ENCODE results near the gene LATS2.

LATS2 gene

DNA sequence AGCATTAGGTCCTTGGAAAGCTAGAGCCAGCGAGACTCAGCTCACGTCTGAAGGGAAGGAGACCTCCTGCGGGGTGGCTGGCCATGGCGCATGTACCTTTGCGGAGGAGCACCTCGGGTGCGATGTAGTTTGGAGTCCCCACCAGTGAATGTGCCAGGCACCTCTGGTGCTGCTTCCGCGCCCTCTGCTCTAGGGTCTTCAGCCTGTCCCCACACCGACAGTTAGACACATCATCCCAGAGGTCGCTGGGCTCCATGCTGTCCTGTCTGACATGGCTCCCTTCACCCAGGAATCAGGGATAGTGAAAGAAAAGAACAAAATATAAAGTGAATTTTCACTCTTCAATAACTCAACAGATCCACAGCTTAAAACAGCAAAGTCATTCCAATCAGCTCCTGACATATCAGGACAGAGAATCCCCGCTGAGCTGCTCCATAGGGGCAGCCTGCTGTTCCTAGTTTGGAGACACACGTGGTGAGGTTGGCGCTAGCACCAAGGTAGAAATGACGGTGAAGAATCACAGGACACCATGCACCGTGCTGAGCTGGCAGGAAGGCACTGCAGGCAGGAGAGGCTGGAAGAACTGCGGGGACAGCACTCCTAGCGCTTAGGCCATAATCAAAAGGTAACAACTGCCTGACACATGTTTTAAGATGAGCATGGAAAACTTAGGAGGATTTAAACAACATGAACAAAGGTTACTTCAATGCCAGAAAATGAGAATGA lies 79.9 kb downstream of the LATS2 start:
- H3K9ac ChIP-seq (ENCODE audit: low read length), result no peak overlapping the region
- no peak for TF ChIP-seq EZH2phosphoT487 (IDR thresholded peaks at IDR 0.05; ENCODE audit: low read depth)
- TF ChIP-seq, protein P1, sequence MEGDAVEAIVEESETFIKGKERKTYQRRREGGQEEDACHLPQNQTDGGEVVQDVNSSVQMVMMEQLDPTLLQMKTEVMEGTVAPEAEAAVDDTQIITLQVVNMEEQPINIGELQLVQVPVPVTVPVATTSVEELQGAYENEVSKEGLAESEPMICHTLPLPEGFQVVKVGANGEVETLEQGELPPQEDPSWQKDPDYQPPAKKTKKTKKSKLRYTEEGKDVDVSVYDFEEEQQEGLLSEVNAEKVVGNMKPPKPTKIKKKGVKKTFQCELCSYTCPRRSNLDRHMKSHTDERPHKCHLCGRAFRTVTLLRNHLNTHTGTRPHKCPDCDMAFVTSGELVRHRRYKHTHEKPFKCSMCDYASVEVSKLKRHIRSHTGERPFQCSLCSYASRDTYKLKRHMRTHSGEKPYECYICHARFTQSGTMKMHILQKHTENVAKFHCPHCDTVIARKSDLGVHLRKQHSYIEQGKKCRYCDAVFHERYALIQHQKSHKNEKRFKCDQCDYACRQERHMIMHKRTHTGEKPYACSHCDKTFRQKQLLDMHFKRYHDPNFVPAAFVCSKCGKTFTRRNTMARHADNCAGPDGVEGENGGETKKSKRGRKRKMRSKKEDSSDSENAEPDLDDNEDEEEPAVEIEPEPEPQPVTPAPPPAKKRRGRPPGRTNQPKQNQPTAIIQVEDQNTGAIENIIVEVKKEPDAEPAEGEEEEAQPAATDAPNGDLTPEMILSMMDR (IDR thresholded peaks at IDR 0.05; ENCODE audit: low read depth, low read length), result no peak
- H3K4me3 ChIP-seq (ENCODE audit: low read length), result no peak overlapping the region
- no peak overlapping the region for H3K4me2 ChIP-seq (ENCODE audit: low read length)
- H3K27ac ChIP-seq (ENCODE audit: low read length), result no peak overlapping the region
- H3K27me3 ChIP-seq (ENCODE audit: low read depth, low read length), result no peaks in the 10 kb centered on the region
- H3K9me3 ChIP-seq (ENCODE audit: insufficient read depth, low read length), result no peaks in the 10 kb centered on the region
- no peaks in the 10 kb centered on the region for H3K36me3 ChIP-seq (replicated peaks; ENCODE audit: low read depth, low read length)
- H4K20me1 ChIP-seq (ENCODE audit: insufficient read depth, low read length), result no peaks in the 10 kb centered on the region
- no peaks in the 10 kb centered on the region for H3K4me1 ChIP-seq (ENCODE audit: low read length)
- H2AFZ ChIP-seq (ENCODE audit: low read depth, low read length), result no peak overlapping the region
- no peaks in the 10 kb centered on the region for H3K79me2 ChIP-seq (ENCODE audit: low read length)

DNA sequence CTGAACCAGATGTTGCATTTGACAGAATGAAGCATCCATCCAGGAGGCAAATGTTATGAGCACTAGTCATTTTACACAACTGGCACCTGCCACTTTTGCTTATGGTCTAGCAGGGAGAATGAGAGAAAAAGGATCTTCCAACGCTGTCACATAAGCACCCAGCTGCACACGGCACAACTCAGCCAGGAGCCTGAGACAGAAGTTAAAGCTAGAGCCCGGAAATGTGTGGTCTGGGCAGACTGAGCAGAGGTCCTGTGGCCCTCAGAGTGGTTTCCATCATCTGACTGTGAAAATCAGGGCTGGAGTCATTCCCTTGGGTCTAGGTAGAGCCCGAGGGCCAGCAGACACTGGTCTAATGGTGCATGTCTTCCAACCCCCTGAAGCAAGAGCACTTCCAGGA lies 80.5 kb downstream of the LATS2 start:
- H3K79me2 ChIP-seq (ENCODE audit: low read length), result no peaks in the 10 kb centered on the region
- TF ChIP-seq, protein P1 (IDR thresholded peaks at IDR 0.05; ENCODE audit: low read depth, low read length), result no peak
- no peak for TF ChIP-seq EZH2phosphoT487 (IDR thresholded peaks at IDR 0.05; ENCODE audit: low read depth)
- no peaks in the 10 kb centered on the region for H3K36me3 ChIP-seq (replicated peaks; ENCODE audit: low read depth, low read length)

DNA sequence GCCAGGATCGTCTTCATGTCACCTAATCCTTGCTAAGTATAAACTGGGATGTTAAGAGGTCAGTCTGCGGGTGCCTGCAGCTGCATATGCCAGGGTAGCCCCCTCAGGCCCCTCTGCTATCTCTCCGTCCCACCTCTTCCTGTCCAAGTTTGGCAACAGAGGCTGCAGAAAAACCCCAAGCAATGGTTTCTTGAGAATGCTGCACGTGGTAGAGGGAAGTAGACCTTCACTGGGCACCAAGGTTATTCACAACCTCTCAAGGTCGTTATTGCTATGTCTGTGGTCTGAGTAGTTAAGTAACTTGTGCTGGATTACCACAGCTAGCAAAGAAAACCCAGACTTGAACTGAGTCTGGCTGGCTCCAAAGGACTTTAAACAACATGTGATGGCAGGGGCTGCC lies 81.0 kb downstream of the LATS2 start:
- TF ChIP-seq, protein P1 (IDR thresholded peaks at IDR 0.05; ENCODE audit: low read depth, low read length), result no peak
- no peak for TF ChIP-seq EZH2phosphoT487 (IDR thresholded peaks at IDR 0.05; ENCODE audit: low read depth)
- no peaks in the 10 kb centered on the region for H4K20me1 ChIP-seq (ENCODE audit: insufficient read depth, low read length)
- H3K4me1 ChIP-seq (ENCODE audit: low read length), result no peaks in the 10 kb centered on the region
- H3K4me2 ChIP-seq (ENCODE audit: low read length), result no peak overlapping the region
- no peaks in the 10 kb centered on the region for H3K79me2 ChIP-seq (ENCODE audit: low read length)
- no peak overlapping the region for H3K27ac ChIP-seq (ENCODE audit: low read length)
- H2AFZ ChIP-seq (ENCODE audit: low read depth, low read length), result no peak overlapping the region
- H3K9me3 ChIP-seq (ENCODE audit: insufficient read depth, low read length), result no peaks in the 10 kb centered on the region
- H3K9ac ChIP-seq (ENCODE audit: low read length), result no peak overlapping the region
- H3K36me3 ChIP-seq (replicated peaks; ENCODE audit: low read depth, low read length), result no peaks in the 10 kb centered on the region
- H3K27me3 ChIP-seq (ENCODE audit: low read depth, low read length), result no peaks in the 10 kb centered on the region
- no peak overlapping the region for H3K4me3 ChIP-seq (ENCODE audit: low read length)

More for the DNA sequence above, 80.5 kb downstream of the LATS2 start:
- no peaks in the 10 kb centered on the region for H4K20me1 ChIP-seq (ENCODE audit: insufficient read depth, low read length)
- no peak overlapping the region for H2AFZ ChIP-seq (ENCODE audit: low read depth, low read length)
- H3K4me3 ChIP-seq (ENCODE audit: low read length), result no peak overlapping the region
- H3K9ac ChIP-seq (ENCODE audit: low read length), result no peak overlapping the region
- no peak overlapping the region for H3K27ac ChIP-seq (ENCODE audit: low read length)
- H3K27me3 ChIP-seq (ENCODE audit: low read depth, low read length), result no peaks in the 10 kb centered on the region
- no peak overlapping the region for H3K4me2 ChIP-seq (ENCODE audit: low read length)
- no peaks in the 10 kb centered on the region for H3K9me3 ChIP-seq (ENCODE audit: insufficient read depth, low read length)
- no peaks in the 10 kb centered on the region for H3K4me1 ChIP-seq (ENCODE audit: low read length)

DNA sequence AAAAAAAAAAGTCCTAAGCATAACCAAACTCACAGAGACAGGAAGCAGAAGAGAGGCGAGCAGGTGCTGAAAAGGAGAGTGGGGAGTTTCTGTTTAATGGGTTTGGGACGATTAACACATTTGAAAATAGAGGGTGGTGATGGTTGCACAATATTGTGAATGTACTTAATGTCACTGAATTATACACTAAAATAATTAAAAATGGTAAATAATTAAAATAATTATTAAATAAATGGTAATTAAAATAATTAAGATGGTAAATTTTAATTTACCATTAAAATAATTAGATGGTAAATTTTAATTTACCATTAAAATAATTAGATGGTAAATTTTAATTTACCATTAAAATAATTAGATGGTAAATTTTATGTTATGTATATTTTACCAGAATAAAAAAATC lies 84.0 kb downstream of the LATS2 start:
- Histone ChIP-seq H3K27me3 (ENCODE audit: low read depth, low read length) (no peaks in the 10 kb centered on the region), H3K36me3 (replicated peaks; ENCODE audit: low read depth, low read length) (no peaks in the 10 kb centered on the region), H4K20me1 (ENCODE audit: insufficient read depth, low read length) (no peaks in the 10 kb centered on the region), H2AFZ (ENCODE audit: low read depth, low read length) (no peak overlapping the region), H3K9ac (ENCODE audit: low read length) (no peak overlapping the region), H3K4me1 (ENCODE audit: low read length) (no peaks in the 10 kb centered on the region), H3K27ac (ENCODE audit: low read length) (no peak overlapping the region), H3K9me3 (ENCODE audit: insufficient read depth, low read length) (no peaks in the 10 kb centered on the region), H3K79me2 (ENCODE audit: low read length) (no peaks in the 10 kb centered on the region), H3K4me2 (ENCODE audit: low read length) (no peak overlapping the region), H3K4me3 (ENCODE audit: low read length) (no peak overlapping the region)
- no peak for TF ChIP-seq EZH2phosphoT487 (IDR thresholded peaks at IDR 0.05; ENCODE audit: low read depth)
- TF ChIP-seq, protein P1 (IDR thresholded peaks at IDR 0.05; ENCODE audit: low read depth, low read length), result no peak
